ENCODE measurements around the gene SCCPDH.
"Not testable (repeated sequence)": the region's sequence is repeated elsewhere in the genome, so short reads cannot be mapped to it uniquely, and the experiment has no call there.

- TF ChIP-seq CTCF (IDR thresholded peaks at IDR 0.05; ENCODE audit: low read depth, low read length); POLR2A (IDR thresholded peaks at IDR 0.05; ENCODE audit: extremely low read depth, insufficient read length); MYC (IDR thresholded peaks at IDR 0.05; ENCODE audit: low read depth, low read length): not testable (repeated sequence)
Observed at GRCh38 chr1:246746155-246746554, 21.9 kb downstream of the SCCPDH start.
